SK-N-DZ (cell line): ENCODE data around the gene RBPJL.

Experiments
- DNase-seq: peaks from one replicate; pipeline ENCODE4 v3.0.0-alpha.2; 2015; ENCODE audit warnings: low spot score

Gene RBPJL

DNA sequence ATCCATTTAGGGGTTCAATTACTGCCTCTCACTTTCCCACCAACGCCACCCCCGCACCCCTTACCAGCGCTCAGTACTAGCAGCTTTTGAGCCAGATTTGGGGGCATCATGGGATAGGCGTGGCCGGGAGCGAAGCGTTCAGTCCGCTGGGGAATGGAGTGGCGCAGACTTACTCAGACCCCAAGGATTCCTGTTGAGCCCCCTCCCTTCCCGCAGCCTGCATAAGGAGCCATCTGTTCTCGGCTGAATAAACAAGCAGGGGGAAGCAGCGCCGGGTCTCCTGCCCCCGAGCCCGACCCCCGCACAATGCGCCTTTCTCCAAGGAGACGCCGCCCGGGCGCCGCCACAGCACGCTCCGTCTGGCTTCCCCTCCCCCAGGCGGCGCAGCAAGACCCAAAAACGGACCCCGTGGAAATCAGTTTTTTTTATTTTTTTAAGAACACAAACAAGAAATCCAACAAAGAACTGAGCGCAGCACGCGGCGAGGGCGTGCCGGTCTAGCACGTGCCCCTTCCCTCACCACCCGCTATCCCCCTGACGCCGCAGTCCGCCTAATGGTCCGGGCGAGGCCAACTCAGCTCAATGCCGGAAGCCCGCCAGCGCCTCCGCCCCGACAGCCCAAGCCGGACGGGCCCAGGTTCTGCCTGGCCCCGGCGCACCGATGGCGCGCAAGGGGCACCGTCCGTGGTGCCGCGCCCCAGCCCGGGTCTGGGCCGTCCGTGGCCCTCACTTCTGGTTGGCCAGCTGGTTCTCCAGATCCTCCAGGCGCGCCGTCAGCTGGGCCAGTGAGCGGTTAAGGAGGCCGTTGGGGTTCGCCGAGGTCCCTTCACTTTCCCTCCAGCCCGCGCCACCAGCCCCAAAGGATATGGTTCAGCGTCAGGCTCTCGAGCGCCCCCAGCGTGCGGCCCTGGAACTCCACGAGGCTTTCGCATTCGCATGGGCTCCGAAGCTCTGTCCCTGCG, 13.3 kb upstream of the RBPJL start:
- DNase-seq = peak; percentile 63

- no peak for DNase-seq
These were observed 12.7 kb upstream of the RBPJL start for GRCh38 chr20:45294003-45294368.

DNA sequence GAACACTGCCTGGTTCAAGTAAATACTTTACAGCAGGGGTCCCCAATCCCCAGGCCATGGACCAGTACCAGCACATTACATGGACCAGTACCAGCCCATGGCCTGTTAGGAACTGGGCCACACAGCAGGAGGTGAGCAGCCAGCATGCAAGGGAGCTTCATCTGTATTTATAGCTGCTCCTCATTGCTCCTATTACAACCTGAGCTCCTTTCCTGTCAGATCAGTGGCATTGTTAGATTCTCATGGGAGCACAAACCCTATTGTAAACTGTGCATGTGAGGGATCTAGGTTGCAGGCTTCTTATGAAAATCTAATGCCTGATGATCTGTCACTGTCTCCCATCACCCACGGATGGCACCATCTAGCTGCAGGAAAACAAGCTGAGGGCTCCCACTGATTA, 12.0 kb upstream of the RBPJL start:
- no peak for DNase-seq

DNA sequence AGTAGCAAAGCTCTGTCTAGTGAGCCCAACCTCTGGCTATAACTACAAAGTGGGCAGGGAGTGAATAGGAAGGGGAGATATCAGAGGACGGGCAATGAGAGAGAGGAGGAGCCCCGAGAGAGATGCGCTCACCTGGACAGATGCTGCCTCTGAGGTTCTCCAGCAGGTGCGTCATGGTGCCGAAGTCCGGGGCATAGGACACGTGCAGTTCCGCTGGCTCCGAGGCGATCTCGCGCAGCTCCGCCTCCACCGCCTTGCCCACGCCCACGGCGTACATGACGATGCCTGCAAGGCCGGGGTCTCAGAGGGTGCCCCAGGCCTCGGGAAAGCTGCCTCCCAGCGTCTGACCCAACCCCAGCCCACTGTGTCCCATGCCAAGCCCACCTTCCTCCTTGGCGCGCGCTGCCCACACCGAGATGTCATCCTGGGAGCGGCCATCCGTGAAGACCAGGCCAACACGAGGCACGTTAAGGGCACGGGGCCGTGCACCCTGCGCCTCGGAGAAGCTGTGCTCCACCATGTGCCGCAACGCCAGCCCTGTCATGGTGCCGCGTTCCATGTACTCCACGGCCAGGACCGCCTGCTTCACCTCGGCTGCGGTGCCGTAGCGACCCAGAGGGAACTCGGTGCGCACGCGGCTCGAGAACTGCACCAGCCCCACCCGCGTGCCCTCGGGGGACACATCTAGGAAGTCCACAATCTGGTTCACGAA, 8.7 kb upstream of the RBPJL start:
- no peak for DNase-seq

GRCh38 chr20:45299786-45300185, 6.9 kb upstream of the RBPJL start:
- DNase-seq = no peak

GRCh38 chr20:45300961-45301360, 5.7 kb upstream of the RBPJL start:
- peak; percentile 58 for DNase-seq

- no peak for DNase-seq
These were observed 4.8 kb upstream of the RBPJL start for GRCh38 chr20:45301824-45302271.

GRCh38 chr20:45303586-45304463, 2.8 kb upstream of the RBPJL start:
- DNase-seq = no peak

- no peak for DNase-seq
These were observed 2.1 kb upstream of the RBPJL start for GRCh38 chr20:45304464-45304999.

DNA sequence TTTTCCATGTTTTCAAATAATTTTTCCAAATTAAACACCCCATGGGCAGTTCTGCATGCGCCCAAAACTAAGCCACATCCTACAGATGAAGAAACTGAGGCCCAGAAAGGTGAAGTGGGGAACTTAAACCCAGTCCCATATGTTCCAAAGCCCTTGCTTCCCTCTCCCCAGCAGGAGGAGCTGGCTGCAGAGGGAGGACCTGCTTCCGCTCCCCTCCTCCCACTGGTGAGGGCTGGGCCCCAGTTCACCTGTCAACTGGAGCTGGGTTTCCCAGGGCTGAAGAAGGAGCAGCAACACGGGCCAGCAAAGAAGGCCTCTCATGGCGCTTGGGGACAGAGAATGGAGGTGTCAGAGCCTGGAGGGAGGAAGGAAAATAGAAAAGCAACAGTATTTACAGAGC, 1.4 kb upstream of the RBPJL start:
- no peak for DNase-seq

- DNase-seq = no peak
These were observed 518 bp downstream of the RBPJL start for GRCh38 chr20:45307076-45307640.

DNA sequence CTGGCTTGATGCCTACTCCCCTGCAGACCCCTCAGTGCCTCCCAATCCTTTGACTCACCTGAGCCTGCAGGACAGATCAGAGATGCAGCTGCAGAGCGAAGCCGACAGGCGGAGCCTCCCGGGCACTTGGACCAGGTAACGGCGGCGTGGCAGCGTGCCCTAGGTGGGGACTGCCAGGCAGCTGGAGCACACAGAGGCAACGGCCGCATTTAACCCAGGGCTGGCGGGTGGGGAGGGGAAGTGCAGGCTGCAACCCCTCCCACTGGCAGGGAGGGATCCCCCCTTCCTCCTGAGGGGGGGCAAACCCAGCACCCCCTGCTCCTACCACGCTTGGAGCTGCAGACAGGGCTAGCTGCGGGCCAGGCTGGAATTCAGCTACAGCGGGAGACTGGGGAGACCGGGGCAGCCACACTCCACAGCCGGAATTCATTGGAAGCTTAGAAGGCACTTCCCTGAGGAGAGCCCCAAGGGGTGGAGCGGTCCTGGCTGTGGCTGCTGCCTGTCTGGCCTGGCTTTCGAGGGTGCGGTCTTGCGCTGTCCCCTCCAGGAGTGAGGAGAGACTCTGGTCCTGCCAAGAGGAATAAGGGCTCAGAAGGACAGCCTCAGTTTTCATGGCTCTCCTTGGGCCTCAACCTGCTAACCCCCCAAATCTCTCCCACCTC, 1.6 kb downstream of the RBPJL start, which contains the start of gene MATN4:
Gene MATN4 (minus strand): TSS at position 183 of the 662 bp plus-strand sequence. CDS start 2,717 bp downstream, outside the sequence.
- DNase-seq = no peak

- no peak for DNase-seq
These were observed 2.4 kb downstream of the RBPJL start for GRCh38 chr20:45309075-45309474.

DNA sequence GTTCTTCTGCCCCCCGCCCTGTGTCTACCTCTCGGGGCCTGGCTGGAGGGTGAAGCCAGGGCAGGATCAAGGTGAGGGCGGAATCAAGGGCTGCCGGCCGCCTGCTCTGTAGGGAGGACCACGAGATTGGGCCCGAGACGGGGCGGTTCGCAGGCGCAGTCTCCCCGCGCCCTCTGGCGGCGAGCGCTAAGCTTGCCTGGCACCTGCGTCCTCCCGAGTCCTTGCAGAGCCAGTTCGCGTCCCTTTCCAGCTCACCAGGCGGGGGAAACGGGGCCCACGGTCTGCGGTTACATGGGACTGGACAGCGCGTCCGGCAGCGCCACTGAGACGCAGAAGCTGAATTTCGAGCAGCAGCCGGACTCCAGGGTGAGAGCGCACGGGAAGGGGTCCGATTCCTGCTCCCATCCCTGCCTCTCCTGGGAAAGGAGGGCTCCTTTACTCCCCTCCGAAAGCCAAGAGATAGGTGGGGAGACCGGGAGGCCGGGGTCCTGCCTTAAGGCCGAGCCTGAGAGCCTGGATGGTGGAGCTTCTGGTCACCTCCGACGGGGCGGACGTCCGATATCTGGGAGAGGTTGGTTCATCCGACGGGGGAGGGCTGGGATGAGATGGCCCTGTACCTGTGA, 5.1 kb downstream of the RBPJL start:
- DNase-seq = peak; percentile 69

DNA sequence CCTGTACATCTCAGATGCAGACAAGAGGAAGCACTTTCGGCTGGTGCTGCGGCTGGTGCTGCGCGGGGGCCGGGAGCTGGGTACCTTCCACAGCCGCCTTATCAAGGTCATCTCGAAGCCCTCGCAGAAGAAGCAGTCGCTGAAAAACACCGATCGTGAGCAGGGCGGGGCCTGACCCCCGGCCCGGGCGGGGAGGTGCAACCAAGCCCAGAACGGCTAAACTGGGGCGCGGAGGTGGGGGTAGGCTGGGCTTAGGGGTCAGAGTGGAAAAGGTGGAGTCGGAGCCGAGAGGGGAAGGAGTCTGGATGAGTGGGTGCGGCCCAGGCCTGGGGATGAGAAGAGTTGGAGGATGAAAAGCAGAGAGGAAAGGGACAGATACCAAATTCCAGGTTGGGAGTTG, 5.6 kb downstream of the RBPJL start:
- DNase-seq = peak; percentile 35

- no peak for DNase-seq
These were observed 6.5 kb downstream of the RBPJL start for GRCh38 chr20:45313065-45313695.

DNA sequence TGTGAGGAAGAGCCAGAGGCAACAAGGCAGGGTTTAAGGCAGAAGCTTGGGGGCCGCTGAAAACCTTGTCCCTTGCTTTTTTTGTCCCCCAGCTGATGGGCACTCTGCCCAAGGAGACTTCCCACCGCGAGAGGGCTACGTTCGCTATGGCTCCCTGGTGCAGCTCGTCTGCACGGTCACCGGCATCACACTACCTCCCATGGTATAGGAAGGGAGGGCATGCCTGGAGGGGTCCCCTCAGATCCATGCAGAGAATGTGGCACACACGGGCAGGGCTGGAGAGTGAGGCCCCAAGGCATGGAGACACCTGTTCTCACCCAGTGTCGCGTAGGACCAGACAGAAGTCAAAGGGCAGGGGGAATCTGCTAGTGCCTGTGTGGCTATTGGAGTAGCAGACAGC, 7.3 kb downstream of the RBPJL start:
- no peak for DNase-seq

- no peak for DNase-seq
These were observed 9.0 kb downstream of the RBPJL start for GRCh38 chr20:45315672-45316071.
